K562 (cell line): ENCODE measurements around the gene DDHD1. TPM values are rescaled to one million over a fixed set of nuclear protein-coding genes. Genes with fewer than 3 reads are reported as not detected.

Experiments used
- ATAC-seq: fragments of 200-7000 bp; cut with Tn5 transposase; 3 replicates; pipeline ENCODE4 v1.9.1; 2020; ENCODE audit warnings: moderate library complexity
- BruUV-seq: library from RNA; stranded (reverse); fragments of 400-500 nt; replicated peaks from 2 replicates; lab custom pipeline; 2021; lab: Mats Ljungman, UMichigan
- CTCF ChIA-PET: fragments of 300-600 bp; formaldehyde crosslinking; extraction: SDS; loops from one replicate; lab custom pipeline; 2021; ENCODE audit warnings: low intra/inter-chr PET ratio; lab: Yijun Ruan, JAX
- POLR2A ChIA-PET: fragments of 300-600, 350-650 bp; sonication (Branson Sonifier 250); formaldehyde crosslinking; extraction: SDS; loops from one replicate; lab custom pipeline; 2021; ENCODE audit warnings: antibody characterized with exemption, inconsistent platforms; lab: Yijun Ruan, JAX
- DNase-seq, 4 experiments: peaks; one replicate each; pipeline versions ENCODE4 v3.0.0 to v3.0.0-alpha.2; 2011 to 2018; ENCODE audit warnings: low spot score in 3 of 4, mixed read lengths in 3 of 4; ENCODE audit errors: extremely low read depth in 1 of 4
- FAIRE-seq: peaks from 2 replicates; lab custom pipeline; 2011; peaks lifted over from hg19 to GRCh38; lab: Jason Lieb, UNC
- H2AFZ ChIP-seq: 2 replicates; pipeline ENCODE4 v1.6.0; 2011; ENCODE audit warnings: low read depth, low read length, control low read depth, inconsistent platforms
- H3K27ac ChIP-seq: fragments of 200-600 bp; 3 replicates; pipeline ENCODE4 v1.8.0; 2011; ENCODE audit warnings: low read depth, mild to moderate bottlenecking, control low read depth, inconsistent platforms, low read length, moderate library complexity, mixed read lengths; ENCODE audit errors: extremely low read depth
- H3K27me3 ChIP-seq, 2 experiments: fragments of 300-600 bp in 1 of 2; 2 replicates in 1 of 2; 3 replicates in 1 of 2; pipeline versions ENCODE4 v1.6.0 to v1.8.0; 2011; ENCODE audit warnings: inconsistent platforms in 2 of 2, low read length in 2 of 2, mild to moderate bottlenecking in 1 of 2, mixed read lengths in 1 of 2, moderate library complexity in 1 of 2; ENCODE audit not compliant: control insufficient read depth in 2 of 2, insufficient read depth in 2 of 2
- H3K36me3 ChIP-seq: fragments of 300-600 bp; 3 replicates; pipeline ENCODE4 v1.8.0; 2011; ENCODE audit warnings: mild to moderate bottlenecking, low read length, inconsistent platforms; ENCODE audit not compliant: control insufficient read depth, insufficient read depth
- H3K4me1 ChIP-seq, 2 experiments: fragments of 200-600 bp in 1 of 2; replicated peaks in 1 of 2; 2 replicates in 1 of 2; 3 replicates in 1 of 2; pipeline versions ENCODE4 v1.5.1 to v1.8.0; 2011; ENCODE audit warnings: inconsistent platforms in 2 of 2, low read length in 2 of 2, mild to moderate bottlenecking in 1 of 2, mixed read lengths in 1 of 2, moderate library complexity in 1 of 2; ENCODE audit not compliant: control insufficient read depth in 2 of 2, insufficient read depth in 2 of 2
- H3K4me2 ChIP-seq: 2 replicates; pipeline ENCODE4 v1.6.1; 2011; ENCODE audit warnings: low read length, control low read depth, inconsistent platforms, mixed read lengths; ENCODE audit not compliant: insufficient read depth
- H3K4me3 ChIP-seq: fragments of 200-600 bp; sonication (generic), shearing (Covaris generic); 2 replicates; pipeline ENCODE4 v1.5.1; 2016; ENCODE audit warnings: control low read depth, inconsistent platforms
- H3K79me2 ChIP-seq: fragments of 200-600 bp; 3 replicates; pipeline ENCODE4 v1.8.0; 2011; ENCODE audit warnings: low read length, inconsistent platforms; ENCODE audit not compliant: control insufficient read depth, insufficient read depth
- H3K9ac ChIP-seq, 2 experiments: 2 replicates each; pipeline versions ENCODE4 v1.6.0 to v1.6.1; 2011; ENCODE audit warnings: low read depth in 2 of 2, low read length in 2 of 2, control low read depth in 1 of 2, inconsistent platforms in 1 of 2, mild to moderate bottlenecking in 1 of 2, mixed read lengths in 1 of 2; ENCODE audit not compliant: insufficient read depth in 1 of 2
- H3K9me1 ChIP-seq: one replicate; pipeline ENCODE4 v1.6.0; 2011; ENCODE audit warnings: inconsistent platforms, mild to moderate bottlenecking, low read length, moderate library complexity; ENCODE audit not compliant: control insufficient read depth, insufficient read depth
- H3K9me3 ChIP-seq: replicated peaks from 2 replicates; pipeline ENCODE4 v1.5.1; 2011; ENCODE audit warnings: low read depth, low read length, inconsistent platforms; ENCODE audit not compliant: control insufficient read depth, insufficient read depth
- H4K20me1 ChIP-seq: replicated peaks from 2 replicates; pipeline ENCODE4 v1.6.1; 2011; ENCODE audit warnings: low read length, inconsistent platforms, mixed read lengths; ENCODE audit not compliant: control insufficient read depth, insufficient read depth
- ARHGAP35 ChIP-seq: fragments of 450-650 bp; IDR thresholded peaks from 2 replicates; pipeline ENCODE4 v1.6.1; 2018; ENCODE audit not compliant: partially characterized antibody
- CBX3 ChIP-seq, 2 experiments: IDR thresholded peaks; 1 replicate in 1 of 2; 2 replicates in 1 of 2; pipeline ENCODE4 v1.6.1; 2012; ENCODE audit warnings: inconsistent platforms in 2 of 2, low read length in 2 of 2, borderline replicate concordance in 1 of 2, control low read depth in 1 of 2
- FOXJ3 ChIP-seq: sonication (generic); formaldehyde crosslinking; IDR thresholded peaks from 2 replicates; pipeline ENCODE4 v1.4.0; 2020; ENCODE audit warnings: mild to moderate bottlenecking, missing genetic modification reagents
- NR2C2 ChIP-seq, 2 experiments: fragments of 200-800 bp in 1 of 2; sonication (Bioruptor generic) in 1 of 2; sonication (generic) in 1 of 2; formaldehyde crosslinking in 1 of 2; IDR thresholded peaks; 2 replicates each; pipeline versions ENCODE4 v1.6.1 to v1.8.0; 2016 to 2022; ENCODE audit warnings: mild to moderate bottlenecking in 1 of 2, missing compliant biosample characterization in 1 of 2, missing genetic modification characterization in 1 of 2, missing genetic modification reagents in 1 of 2
- POLR2AphosphoS2 ChIP-seq: IDR thresholded peaks from 2 replicates; pipeline ENCODE4 v1.6.1; 2012; ENCODE audit warnings: low read length, improper control_type of control experiment
- TFAM ChIP-seq: fragments of 250-450 bp; sonication (Bioruptor Pico); conservative IDR thresholded peaks from 2 replicates; pipeline ENCODE4 v1.5.0; 2021; ENCODE audit warnings: mild to moderate bottlenecking, moderate library complexity
- TFE3 ChIP-seq: fragments of 450-650 bp; formaldehyde crosslinking; IDR thresholded peaks from 2 replicates; pipeline ENCODE4 v1.4.0; 2020; ENCODE audit warnings: mild to moderate bottlenecking, mixed read lengths
- TSHZ1 ChIP-seq: fragments of 250-450 bp; sonication (Bioruptor Pico); IDR thresholded peaks from 2 replicates; pipeline ENCODE4 v1.4.0; 2020; ENCODE audit warnings: mild to moderate bottlenecking, moderate library complexity
- ZNF124 ChIP-seq: sonication (generic); formaldehyde crosslinking; IDR thresholded peaks from 2 replicates; pipeline ENCODE4 v1.8.1; 2022; ENCODE audit warnings: missing genetic modification reagents
- ZNF507 ChIP-seq: conservative IDR thresholded peaks from 2 replicates; pipeline ENCODE4 v1.6.1; 2017; ENCODE audit warnings: missing genetic modification characterization, missing compliant biosample characterization
- WGBS: fragments of 100-300 bp; shearing (Covaris generic); methylation state at CpG from one replicate; pipeline ENCODE4 v1.1.6; 2016; ENCODE audit warnings: low coverage, mixed read lengths; ENCODE audit not compliant: insufficient coverage; ENCODE audit errors: missing lambda C conversion rate; 5-methylcytosine and 5-hydroxymethylcytosine counted together
- in situ Hi-C: fragments of 300-500 bp; cut with MboI; formaldehyde crosslinking; loops from 4 replicates; pipeline ENCODE4 v1.15.0; 2018; ENCODE audit warnings: inconsistent platforms, mixed read lengths
- intact Hi-C: fragments of 100-400 bp; cut with micrococcal nuclease; formaldehyde crosslinking; loops from 2 replicates; pipeline ENCODE4 v1.14.2; 2022
- polyA plus RNA-seq, 8 experiments: library from polyadenylated mRNA; depleted of rRNA in 4 of 8; stranded (reverse) in 5 of 8; unstranded in 3 of 8; fragments of >200 nt; fragmentation: Nextera tagmentation in 2 of 8; fragmentation: Illumina TruSeq in 1 of 8; extraction: Ambion mirVana in 2 of 8; extraction: Trizol in 1 of 8; gene quantifications; 2 replicates each; pipeline versions ENCODE4 v1.2.1 to v1.2.3, GENCODE V29; 2011 to 2014; ENCODE audit warnings: inconsistent platforms in 1 of 8, missing spikeins in 1 of 8
- total RNA-seq, 7 experiments: library from RNA; depleted of rRNA in 6 of 7; stranded (reverse); fragments of >200 nt in 6 of 7; fragmentation: Illumina TruSeq in 2 of 7; extraction: Trizol in 2 of 7; gene quantifications; 2 replicates each; pipeline versions ENCODE4 v1.2.1 to v1.2.3, GENCODE V29; 2011 to 2021; ENCODE audit warnings: low replicate concordance in 1 of 7
- TF ChIP-seq, protein P1 (sequence below): fragments of 250-450 bp; sonication (Bioruptor Pico); IDR thresholded peaks from 2 replicates; pipeline ENCODE4 v1.9.0; 2021; ENCODE audit warnings: mild to moderate bottlenecking, inconsistent platforms
- TF ChIP-seq, protein P2 (sequence below): fragments of 250-450 bp; sonication (Bioruptor Pico); IDR thresholded peaks from 2 replicates; pipeline ENCODE4 v1.6.1; 2021; ENCODE audit warnings: mild to moderate bottlenecking

Gene DDHD1
- total and polyA plus RNA-seq, 9 of the 15 experiments (the other 6 are each of a cell fraction or from before 2014, with no cell fraction given) = 1.2 to 12.3 (median 5.0) TPM

DNA sequence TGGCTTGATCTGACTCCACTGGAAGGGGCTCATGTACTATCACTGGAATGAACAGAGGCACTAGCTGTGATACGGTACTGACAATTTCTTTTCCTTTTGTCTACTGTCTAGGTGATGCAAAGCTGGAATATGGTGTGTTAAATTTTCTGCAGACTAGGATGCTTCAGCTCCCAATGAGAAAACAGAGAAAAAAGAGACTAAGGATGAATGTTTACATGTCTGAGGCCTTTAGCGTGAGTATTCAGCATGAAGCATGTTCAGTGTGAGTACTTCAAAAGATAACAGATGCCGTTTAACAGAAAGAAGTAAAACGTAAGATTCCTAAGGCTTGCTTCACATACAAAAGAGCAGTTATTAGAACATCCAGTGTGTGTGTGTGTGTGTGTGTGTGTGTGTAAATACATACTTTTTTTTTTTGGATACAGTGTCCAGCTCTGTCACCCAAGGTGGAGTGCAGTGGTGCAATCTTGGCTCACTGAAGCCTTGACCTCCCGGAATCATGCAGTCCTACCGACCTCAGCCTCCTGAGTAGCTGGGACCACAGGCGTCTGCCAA is 110.0 kb downstream of the DDHD1 start:
- H2AFZ ChIP-seq = no peak overlapping the region
- FAIRE-seq (no peak), ATAC-seq (no peak), DNase-seq (no peak)
- no peak overlapping the region for H3K4me2 ChIP-seq
- no peak overlapping the region for H3K27ac ChIP-seq
- no peaks in the 10 kb centered on the region for H3K9me1 ChIP-seq
- in situ Hi-C loops (no loop called here), intact Hi-C loops (no loop called here)
- H3K79me2 ChIP-seq = no peaks in the 10 kb centered on the region
- no TSS peak for BruUV-seq
- no peaks in the 10 kb centered on the region for H3K4me1 ChIP-seq
- no peak overlapping the region for H3K4me3 ChIP-seq
- no peaks in the 10 kb centered on the region for H3K27me3 ChIP-seq
- WGBS = 95% methylated on average over 6 of the region's 7 CpGs
- POLR2A ChIA-PET = no interaction called here
- CTCF ChIA-PET = no interaction called here
- no peaks in the 10 kb centered on the region for H3K9me3 ChIP-seq
- H3K9ac ChIP-seq = no peak overlapping the region
- peaks cover 21% of the 10 kb centered on the region; the same call in 2 of the 3 replicates for H3K36me3 ChIP-seq
- H4K20me1 ChIP-seq = no peaks in the 10 kb centered on the region
- TF ChIP-seq, protein P1, sequence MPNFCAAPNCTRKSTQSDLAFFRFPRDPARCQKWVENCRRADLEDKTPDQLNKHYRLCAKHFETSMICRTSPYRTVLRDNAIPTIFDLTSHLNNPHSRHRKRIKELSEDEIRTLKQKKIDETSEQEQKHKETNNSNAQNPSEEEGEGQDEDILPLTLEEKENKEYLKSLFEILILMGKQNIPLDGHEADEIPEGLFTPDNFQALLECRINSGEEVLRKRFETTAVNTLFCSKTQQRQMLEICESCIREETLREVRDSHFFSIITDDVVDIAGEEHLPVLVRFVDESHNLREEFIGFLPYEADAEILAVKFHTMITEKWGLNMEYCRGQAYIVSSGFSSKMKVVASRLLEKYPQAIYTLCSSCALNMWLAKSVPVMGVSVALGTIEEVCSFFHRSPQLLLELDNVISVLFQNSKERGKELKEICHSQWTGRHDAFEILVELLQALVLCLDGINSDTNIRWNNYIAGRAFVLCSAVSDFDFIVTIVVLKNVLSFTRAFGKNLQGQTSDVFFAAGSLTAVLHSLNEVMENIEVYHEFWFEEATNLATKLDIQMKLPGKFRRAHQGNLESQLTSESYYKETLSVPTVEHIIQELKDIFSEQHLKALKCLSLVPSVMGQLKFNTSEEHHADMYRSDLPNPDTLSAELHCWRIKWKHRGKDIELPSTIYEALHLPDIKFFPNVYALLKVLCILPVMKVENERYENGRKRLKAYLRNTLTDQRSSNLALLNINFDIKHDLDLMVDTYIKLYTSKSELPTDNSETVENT (CRISPR knock-in tag) = no peak
- TF ChIP-seq NR2C2 (CRISPR knock-in tag; IDR thresholded peaks at IDR 0.05) = no peak
- no peak for TF ChIP-seq NR2C2 (tag; IDR thresholded peaks at IDR 0.05)
- TF ChIP-seq POLR2AphosphoS2 = no peak
- no peak for TF ChIP-seq ZNF507
- no peak for TF ChIP-seq ZNF124 (CRISPR knock-in tag)
- no peak for TF ChIP-seq TFAM
- TF ChIP-seq FOXJ3 (CRISPR knock-in tag) = no peak
- TF ChIP-seq TFE3 (CRISPR knock-in tag) = no peak
- no peak for TF ChIP-seq ARHGAP35
- no peak for TF ChIP-seq TSHZ1 (CRISPR knock-in tag)
- no peak for TF ChIP-seq CBX3 (IDR thresholded peaks at IDR 0.05; ENCODE audit: borderline replicate concordance in 1 of 2, low read length in 2 of 2)
- TF ChIP-seq, protein P2, sequence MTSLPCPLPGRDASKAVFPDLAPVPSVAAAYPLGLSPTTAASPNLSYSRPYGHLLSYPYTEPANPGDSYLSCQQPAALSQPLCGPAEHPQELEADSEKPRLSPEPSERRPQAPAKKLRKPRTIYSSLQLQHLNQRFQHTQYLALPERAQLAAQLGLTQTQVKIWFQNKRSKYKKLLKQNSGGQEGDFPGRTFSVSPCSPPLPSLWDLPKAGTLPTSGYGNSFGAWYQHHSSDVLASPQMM (CRISPR knock-in tag) = no peak
